Ecto neural progenitor cell (in vitro differentiated cells): Measurements from ENCODE around the gene CHRM4.
A peak's percentile ranks its signal among the peaks of the same experiment; 100 is the strongest.

ENCODE experiments used
- DNase-seq: peaks from one replicate; pipeline ENCODE4 v3.0.0-alpha.2; 2018; ENCODE audit warnings: low spot score

Gene CHRM4

DNA sequence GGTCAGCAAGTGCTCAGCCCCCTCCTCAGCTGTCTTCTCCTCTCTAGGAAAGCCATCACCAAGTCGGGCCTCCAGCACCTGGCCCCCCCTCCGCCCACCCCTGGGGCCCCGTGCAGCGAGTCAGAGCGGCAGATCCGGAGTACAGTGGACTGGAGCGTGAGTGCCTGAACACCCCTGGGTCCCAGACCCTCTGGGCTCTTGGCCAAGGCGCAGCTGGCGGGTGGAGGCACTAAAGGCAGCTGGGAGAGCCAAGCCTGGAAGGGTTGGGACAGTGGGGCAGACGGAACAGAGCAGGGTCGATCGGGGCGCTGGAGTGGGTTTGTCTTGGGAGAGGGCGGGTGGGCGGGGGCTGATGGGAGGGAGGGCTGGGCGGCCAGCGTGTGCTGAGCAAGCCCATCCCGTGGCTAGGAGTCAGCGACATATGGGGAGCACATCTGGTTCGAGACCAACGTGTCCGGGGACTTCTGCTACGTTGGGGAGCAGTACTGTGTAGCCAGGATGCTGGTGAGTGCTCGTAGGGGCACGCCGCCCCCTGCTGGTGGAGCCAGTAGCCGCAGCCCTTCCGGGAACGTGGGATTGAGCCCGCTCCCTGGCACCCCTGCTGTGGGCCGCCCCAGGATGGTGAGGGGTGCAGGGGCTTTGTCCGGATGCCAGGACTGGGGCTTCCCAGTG, 24.2 kb downstream of the CHRM4 start:
- peak; percentile 84 for DNase-seq

DNA sequence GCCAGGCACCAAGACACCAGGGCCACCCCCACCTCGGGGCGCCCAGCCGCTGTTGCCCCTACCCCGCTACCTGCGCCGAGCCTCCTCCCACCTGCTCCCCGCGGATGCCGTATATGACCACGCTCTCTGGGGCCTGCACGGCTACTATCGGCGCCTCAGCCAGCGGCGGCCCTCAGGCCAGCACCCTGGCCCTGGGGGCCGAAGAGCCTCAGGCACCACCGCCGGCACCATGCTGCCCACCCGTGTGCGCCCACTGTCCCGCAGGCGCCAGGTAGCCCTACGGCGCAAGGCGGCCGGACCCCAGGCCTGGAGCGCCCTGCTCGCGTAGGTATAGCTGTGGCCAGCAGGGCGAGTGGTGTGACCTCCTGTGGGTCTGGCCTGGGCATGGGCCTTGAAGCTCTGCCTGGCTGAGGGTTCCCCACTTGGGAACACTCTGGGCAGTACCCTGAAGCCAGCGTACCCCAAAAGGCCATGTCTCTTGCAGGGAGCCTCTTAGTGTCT, 24.9 kb downstream of the CHRM4 start:
- no peak for DNase-seq

DNA sequence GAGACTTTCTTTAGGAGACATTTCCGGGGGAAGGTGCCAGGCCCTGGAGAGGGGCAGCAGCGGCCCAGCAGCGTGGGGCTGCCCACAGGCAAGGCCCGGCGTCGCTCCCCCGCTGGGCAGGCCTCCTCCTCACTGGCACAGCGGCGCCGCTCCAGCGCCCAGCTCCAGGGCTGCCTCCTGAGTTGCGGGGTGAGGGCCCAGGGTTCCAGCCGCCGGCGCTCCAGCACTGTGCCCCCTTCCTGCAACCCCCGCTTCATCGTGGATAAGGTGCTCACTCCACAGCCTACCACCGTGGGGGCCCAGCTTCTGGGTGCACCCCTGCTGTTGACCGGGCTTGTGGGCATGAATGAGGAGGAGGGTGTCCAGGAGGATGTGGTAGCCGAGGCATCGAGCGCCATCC, 25.3 kb downstream of the CHRM4 start:
- no peak for DNase-seq

DNA sequence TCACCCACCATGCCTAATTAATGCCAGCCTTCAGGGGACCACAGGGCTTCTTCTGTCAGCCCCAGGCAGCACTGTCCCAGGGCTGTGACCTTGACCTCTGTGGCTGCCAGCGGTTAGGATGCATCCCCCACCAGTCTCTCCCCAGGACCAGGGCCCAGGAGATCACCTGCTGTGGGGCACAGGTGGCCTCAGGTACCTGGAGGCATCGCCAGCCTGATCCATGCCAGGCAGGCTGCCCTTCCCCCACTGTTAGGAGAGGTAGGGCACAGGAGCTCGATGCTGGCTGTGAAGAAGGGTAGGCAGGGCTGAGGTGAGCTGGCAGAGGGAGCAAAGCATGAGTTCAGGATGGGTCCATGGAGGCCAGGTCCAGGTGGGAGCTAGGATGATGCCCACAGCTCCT, 26.8 kb downstream of the CHRM4 start:
- DNase-seq, result no peak

DNA sequence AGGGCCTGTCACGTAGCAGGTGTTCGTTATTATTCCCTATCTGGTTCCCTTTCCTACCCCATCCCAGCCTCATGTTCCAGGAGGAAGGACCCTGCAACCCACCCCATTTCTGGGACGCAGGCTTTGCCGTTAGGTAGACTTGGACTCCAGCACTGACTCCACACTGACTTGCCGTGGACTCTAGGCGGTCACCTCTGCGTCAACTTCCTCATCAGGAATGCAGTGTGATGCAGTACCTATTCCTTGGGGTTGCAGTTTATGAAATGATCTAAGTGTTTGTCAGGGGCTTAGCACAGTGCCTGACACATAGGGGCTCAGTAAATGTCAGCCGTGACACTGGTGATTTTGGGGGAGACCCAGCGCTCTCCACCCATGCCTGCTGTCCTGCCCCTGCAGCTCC, 27.5 kb downstream of the CHRM4 start:
- DNase-seq, result no peak

DNA sequence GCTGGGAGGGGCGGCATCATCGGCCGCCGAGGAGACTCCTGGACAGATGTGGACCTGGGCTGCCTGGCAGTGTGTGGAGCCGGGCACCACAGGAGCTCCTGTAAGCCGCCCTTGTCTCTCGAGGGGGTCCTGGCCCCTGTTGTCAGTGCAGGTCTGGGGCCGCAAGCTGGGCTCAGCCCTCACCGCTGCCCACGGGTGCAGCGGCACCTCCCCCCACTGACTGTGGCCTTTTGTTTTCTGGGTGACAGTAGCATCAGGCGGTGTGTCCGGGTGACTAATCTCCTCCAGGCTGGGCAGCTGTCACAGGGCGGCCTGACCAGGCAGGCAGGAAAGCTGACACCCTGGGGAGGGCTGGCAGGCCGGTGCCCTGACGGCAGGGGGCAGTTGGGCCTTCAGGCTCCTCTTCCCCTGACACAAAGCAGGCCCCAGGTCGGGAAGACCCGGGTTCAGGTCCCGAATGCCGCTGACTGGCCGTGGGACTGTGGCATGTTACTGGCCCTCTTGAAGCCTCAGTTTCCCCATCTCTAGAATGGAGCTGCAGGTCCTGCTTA, 28.0 kb downstream of the CHRM4 start:
- DNase-seq, result no peak

DNA sequence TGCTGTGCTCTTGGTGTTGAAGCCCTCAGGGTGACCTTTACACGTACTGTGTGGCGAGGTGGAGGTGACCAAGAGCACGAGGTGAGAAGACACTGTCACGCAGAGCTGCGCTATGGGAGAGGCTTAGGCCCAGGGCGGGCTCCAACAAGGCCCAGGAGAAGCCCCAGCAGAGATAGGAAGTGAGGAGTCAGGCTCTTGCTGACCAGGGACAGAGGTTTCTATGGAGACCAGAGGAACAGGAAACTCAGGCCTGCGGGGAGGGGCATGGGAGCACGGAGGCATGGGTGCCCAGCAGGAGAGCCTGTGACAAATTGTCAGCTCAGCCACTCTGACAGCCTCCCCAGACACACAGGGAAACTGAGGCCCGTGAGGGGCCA, 28.6 kb downstream of the CHRM4 start:
- DNase-seq, result no peak

DNA sequence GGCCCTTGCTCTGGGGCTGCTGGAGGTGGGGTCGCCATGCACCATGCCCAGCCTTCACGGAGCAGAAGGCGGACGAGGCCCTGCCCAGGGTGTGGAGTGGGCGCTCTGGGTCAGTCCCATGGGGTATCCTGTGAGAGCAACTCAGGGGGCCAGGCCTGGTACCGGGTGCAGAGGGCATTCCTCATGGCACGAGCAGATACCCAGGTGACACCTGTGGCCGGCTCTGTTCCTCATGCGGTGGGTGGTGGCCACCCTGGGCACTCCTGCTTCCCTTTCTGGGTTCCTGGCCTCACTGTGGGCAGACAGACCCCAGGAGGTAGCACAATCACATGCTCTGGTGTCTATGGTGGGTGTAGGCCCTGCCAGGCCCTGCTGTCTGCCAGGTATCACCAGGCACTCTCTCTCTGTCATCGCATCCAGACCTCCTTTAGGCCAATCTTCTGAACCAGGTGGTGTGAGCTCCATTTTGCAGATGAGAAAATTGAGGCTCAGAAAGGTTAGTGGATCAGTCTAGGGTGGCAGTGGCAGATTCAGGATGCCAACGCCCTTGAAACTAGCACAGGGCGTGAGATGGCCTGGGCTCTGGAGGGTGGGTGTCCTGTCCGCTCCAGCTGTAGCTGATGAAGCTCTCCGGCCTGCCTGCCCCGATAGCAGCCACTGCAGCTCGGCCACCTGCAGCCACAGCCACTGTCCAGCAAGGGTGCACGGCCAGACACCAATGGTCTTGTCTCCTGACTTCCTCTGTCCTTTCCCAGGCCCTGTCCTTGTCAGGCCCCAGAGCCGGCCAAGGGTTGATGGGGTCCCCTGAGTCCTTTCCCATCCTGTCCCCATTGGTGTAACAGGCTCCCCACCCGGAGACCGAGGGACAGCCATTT, 29.2 kb downstream of the CHRM4 start:
- no peak for DNase-seq

DNA sequence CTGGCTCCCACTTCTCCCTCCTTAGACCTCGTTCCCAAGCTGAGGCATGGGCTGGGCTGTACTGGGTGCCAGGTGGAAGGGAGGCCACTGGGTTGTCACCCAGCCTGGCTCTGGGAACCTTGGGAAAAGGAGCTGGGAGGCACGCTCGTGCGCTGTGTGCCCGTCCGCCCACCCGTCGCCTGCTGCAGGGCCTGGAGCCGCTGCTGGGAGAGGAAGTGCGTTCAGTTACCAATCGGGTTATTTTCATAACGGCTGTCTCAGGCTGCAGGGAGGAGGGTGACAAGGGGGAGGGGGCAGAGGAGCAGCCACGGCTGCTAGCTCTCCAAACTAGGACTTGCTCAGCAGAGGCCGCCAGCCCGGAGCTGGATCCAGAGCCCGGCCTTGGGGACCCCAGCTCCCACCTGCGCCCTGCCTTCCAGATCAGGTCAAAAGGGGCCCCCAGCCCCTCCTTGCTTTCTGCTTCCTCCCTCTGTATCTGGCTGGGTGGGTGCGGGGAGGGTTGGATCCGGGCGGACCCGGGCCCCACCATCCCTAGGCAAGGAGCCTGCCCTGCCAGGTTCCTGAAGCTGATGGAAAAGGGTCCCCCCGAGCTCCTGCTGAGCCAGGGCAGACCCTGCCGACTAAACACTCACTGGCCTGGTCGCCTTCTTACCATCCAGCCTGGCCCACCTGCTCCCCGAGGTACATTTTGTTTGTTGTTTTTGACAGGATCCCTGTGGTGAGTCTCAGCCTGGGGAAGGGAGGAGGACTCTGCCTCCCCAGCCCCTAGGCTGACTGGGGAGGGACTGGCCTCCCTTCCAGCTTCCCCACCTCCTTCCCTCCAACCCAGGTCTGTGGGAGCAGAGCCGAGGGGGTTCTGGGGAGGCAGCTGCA, 30.1 kb downstream of the CHRM4 start:
- DNase-seq, result no peak

DNA sequence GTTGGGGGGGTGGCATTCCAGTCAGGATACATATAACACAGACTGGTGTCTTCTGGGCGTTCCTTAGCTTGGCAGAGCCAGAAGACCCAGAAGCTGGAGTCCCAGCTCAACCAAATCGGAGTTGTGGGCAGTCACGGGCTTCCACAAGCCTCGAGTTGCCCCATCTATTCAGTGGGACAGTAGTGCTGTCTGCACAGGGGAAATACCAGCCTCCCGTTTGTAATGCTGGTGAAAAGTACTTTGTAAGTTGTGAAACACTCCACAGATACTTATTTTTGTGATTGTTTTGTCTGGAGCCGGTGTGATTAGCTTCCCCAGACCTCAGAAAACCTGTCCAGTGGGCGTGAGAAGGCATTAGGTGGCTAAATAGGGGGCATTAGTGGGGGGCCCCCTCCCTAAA, 30.7 kb downstream of the CHRM4 start:
- no peak for DNase-seq

DNA sequence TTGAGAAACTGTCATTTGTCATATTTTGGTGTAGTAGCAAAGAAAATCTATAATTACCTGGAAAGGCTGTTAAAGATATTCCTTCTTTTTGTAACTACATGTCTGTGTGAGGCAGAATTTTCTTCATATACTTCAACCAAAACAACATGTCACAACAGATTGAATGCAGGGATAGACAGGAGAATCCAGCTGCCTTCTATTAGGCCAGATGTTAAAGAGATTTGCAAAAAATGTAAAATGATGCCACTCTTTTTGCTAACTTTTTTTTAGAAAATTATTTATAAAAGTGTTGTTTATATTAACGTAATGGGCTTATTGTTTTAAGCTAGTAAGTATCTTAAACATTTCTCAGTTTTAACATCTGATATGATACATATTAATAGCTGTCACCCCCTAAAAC, 31.6 kb downstream of the CHRM4 start:
- DNase-seq, result no peak

DNA sequence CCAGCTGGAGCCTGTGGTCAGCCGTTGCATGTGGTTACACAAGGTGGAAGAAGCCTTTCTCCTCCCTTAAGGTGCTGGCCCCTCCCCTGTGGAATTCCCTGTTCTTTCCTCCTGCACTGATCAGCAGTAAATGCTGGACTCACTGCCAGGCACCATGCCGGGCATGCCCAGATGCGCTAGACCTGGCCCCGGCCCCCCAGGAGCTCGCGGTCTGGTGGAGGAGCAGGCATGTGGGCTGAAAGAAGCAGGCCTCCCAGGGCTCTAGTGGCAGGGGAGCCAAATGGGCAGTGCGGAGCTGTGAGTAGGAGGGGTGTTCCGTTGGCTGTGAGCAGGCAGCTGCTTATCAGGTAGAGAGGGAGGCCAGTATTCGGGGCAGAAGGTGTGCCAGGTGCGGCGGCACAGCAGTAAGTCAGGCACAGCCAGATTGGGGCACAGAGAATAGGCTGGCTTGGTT, 34.1 kb downstream of the CHRM4 start:
- no peak for DNase-seq

DNA sequence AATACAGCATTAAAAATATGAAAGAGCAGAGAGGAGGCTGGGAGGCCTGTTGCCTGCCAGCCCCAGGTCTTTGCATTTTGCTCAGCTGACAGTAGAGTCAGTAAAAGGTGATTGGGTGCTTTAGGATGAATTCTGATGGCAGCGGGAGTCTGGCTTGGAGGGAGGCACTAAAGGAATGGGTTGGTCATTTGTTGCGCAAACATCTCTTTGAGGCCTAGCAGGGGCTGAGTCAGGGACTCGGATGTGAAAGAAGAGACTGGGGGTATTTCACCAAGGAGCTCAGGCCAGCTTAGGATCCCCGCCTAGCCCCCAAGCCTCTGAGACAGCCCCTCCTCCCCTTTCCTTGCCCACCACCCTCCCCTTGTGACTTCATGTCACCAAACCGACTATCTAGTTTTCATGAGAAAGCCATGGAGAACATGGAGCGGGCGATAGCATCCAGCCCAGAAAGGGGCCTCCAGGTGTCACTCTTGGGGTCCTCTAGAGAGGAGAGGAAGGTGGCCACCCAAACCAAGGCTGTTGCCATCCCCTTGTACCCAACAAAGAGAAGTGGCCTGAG, 34.6 kb downstream of the CHRM4 start:
- DNase-seq, result no peak

DNA sequence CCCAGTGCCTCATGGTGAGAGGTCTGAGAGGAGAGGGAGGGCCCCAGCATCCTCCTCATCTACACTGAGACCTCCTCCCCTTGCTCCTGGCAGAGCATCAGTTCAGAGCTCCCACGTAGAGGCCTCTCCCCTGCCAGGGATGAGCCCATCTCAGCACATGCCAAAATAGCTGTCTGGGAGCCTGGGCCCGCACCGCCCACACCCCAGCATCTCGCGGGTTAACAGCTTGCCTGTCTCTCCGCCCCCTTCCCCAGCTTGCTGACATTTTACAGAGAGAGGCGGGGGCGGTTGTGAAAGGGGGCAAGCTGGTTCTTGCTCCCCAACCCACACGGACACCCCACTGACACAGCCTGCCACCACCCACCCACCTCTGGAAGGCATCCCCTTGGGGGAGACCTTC, 37.9 kb downstream of the CHRM4 start:
- no peak for DNase-seq

DNA sequence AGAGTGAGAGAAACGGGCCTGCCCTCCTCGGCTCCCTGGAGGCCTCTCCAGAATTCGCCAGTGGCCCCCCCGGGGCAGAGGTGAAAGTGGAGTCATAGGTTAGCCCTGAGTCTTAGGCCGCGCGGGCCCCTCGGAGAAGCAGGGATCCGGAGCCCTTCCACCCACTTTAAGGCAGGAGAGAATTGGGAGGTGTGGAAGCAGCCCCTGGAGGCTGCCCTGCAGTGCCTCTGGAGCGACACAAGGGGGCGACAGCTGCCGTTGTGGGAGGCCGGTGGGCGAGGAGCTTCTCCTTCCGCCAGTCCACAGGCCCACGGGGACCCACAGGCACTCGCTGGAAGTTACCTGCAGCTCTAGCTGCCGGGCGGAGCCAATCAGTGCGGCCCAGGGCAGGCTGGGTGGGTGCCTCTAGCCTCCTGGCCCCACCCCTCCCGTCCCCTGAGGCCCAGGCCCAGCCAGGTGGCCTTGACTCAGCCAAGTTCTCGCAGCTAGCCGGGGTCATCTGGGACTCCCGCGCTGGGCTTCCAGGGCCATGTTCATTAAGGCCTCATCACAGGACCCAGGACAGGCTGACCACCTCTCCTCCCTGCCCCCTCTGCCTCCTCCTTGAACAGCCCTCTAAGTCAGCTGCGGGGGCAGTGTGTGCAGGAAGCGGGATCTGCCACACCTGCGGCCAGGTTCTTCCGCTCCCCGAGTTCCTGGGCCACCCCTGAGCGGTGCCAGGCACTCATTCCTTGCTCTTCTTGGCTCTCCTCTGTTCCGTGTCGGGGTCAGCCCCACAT, 39.3 kb downstream of the CHRM4 start:
- DNase-seq, result peak; percentile 86

DNA sequence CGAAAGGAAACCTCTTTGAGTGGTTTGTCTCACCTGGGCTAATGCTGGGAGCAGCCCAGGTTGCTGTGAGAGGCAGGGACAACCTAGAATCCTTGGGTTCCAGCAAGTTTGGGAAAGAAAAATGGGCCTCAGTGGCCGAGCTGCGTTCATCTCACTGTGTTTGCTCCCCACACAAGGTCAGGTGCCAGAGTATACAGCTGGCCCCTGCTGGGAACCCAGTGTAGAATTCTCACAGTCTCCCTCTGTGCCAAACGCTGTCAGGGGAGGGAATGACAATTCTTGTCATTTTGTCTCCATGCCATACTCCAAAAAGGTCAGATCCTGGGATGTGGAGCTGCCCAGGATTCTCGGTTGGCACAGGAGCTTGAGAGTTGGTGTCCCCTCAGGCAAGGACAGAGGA, 40.0 kb downstream of the CHRM4 start:
- DNase-seq, result no peak

DNA sequence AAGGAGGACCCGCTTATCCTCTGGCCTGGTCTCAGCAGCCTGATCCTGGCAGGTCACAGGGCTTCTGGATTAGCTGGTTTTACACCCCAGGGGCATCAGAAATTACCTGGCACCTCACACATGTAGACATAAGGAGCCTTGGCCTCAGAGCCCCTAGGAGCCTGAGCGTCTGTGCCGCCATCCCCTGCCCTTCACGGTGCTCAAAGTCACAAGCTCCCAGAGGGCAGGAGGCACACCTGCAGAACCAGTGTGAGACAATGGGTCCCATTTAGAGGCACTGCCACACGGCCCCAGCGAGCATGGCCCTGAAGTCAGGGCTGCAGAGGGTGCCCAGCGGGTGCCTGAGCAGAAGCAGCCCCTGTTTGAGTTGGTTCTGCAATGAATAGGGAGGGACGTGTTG, 40.4 kb downstream of the CHRM4 start:
- no peak for DNase-seq

DNA sequence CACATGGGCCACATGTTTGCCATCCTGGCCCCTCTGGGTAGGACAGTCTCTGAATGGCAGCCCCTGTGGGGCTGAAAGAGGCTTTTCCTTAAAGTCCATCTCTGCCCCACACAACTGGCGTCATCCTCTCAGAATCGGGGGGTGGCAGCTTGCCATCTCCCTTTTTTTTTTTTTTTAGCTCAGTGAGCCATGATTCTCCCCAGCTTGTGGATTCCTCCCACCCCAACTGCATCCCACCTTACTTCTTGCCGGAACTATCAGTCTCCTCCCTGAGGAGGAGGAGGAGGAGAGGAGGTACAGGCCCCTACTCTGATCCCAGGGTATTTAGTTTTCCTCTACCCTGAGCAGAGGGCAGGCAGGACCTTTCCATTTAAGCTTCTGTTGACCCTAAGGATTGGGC, 40.9 kb downstream of the CHRM4 start:
- no peak for DNase-seq

DNA sequence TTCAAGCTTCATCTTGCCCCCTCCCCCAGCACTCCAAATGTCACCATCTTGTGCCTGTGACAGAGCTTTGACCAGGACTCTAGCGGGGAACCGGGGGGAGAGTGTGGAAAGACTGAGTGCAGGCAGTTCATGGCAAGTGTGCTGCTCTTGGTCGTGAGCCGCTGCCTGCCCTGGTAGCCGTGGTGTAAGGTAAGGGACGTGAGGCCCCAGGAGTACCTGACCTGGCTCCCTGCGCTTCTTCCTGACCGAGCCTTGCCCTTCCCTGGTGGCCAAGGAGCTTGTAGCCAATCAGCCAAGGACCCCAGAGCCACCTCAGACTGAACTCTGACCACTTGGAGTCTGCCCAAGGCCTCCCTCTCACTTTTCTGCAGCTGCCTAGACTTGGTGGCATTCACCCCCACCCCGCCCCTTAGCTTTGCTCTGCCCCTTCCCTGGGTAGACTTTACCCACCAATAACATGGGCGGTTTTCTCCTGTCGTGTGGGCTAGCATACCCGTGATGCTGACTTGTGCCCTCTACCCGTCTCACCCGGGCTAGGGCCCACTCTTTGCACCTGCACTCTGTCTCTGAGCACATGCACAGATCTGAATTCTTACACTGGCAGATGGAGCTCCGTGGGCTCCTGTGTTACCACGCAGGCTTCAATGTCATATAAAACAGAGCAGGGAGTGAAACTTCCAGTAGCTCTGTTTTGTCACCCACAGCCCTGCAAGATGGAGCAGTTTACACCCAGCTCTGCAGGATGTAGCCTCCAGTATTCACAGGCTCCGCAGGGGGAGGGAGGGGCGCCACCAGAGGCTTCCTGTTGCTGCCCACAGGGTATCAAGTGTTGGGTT, 42.8 kb downstream of the CHRM4 start:
- DNase-seq, result no peak

DNA sequence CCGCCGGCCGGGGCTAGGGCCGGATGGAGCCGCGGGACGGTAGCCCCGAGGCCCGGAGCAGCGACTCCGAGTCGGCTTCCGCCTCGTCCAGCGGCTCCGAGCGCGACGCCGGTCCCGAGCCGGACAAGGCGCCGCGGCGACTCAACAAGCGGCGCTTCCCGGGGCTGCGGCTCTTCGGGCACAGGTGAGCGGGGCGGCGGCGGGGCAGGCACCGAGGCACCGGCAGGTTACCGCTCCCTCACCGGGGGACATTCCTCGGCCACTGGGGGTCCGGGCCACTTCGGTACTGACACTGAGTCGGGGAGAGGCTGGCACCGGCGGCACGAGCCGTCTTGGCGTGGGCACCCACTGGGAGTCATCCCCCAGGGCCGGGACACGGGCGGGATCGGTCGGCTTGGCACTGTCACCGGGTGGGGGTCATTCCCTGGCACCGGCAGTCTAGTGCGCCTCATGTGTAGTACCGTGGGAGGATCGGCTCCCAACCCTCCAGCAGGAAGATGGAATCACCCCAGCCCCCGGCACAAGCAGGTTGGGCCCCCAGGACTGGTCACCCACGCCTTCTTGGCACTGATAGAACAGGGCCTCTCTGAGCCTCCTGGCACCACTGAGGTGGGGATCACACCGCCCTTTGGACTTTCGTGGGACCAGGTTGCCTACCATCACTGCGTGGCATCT, 43.8 kb downstream of the CHRM4 start:
- DNase-seq, result no peak
